Loucy (cell line): ENCODE measurements around the gene RNF182.

ENCODE experiments used
- H2AFZ ChIP-seq: fragments of 200-600 bp; sonication (generic); 2 replicates; pipeline ENCODE4 v1.6.0; 2016; ENCODE audit warnings: antibody characterized with exemption, mild to moderate bottlenecking, low read length, moderate library complexity
- H3F3A ChIP-seq: fragments of 200-600 bp; 2 replicates; pipeline ENCODE4 v1.6.0; 2016; ENCODE audit warnings: antibody characterized with exemption, low read depth, mild to moderate bottlenecking
- H3K27me3 ChIP-seq: fragments of 200-600 bp; sonication (generic); 2 replicates; pipeline ENCODE4 v1.6.1; 2014; ENCODE audit warnings: low read length, mild to moderate bottlenecking; ENCODE audit not compliant: insufficient read depth, poor library complexity, severe bottlenecking
- H3K36me3 ChIP-seq: fragments of 200-600 bp; sonication (generic); 2 replicates; pipeline ENCODE4 v1.6.1; 2016; ENCODE audit warnings: low read length; ENCODE audit not compliant: insufficient read depth
- H3K4me1 ChIP-seq: fragments of 200-600 bp; sonication (generic); 2 replicates; pipeline ENCODE4 v1.5.1; 2014; ENCODE audit warnings: low read length, mild to moderate bottlenecking; ENCODE audit not compliant: insufficient read depth, poor library complexity, severe bottlenecking
- H3K4me2 ChIP-seq: fragments of 200-600 bp; sonication (generic); 2 replicates; pipeline ENCODE4 v1.6.0; 2014; ENCODE audit warnings: antibody characterized with exemption, low read length, low read depth, mild to moderate bottlenecking; ENCODE audit not compliant: poor library complexity, severe bottlenecking
- H3K4me3 ChIP-seq: fragments of 200-600 bp; sonication (generic); 2 replicates; pipeline ENCODE4 v1.5.1; 2014; ENCODE audit warnings: low read length, mild to moderate bottlenecking, mixed read lengths; ENCODE audit not compliant: poor library complexity, severe bottlenecking
- H3K79me2 ChIP-seq: fragments of 200-600 bp; sonication (generic); 2 replicates; pipeline ENCODE4 v1.6.1; 2014; ENCODE audit warnings: low read length; ENCODE audit not compliant: insufficient read depth
- H3K9ac ChIP-seq: fragments of 200-600 bp; sonication (generic); 2 replicates; pipeline ENCODE4 v1.6.0; 2014; ENCODE audit warnings: mild to moderate bottlenecking, low read depth, low read length, moderate library complexity; ENCODE audit not compliant: poor library complexity, severe bottlenecking
- H3K9me2 ChIP-seq: fragments of 200-600 bp; sonication (generic); replicated peaks from 2 replicates; pipeline ENCODE4 v1.6.1; 2016; ENCODE audit warnings: low read depth, low read length, mixed read lengths
- H3K9me3 ChIP-seq: fragments of 200-600 bp; sonication (generic); 2 replicates; pipeline ENCODE4 v1.6.1; 2014; ENCODE audit warnings: mild to moderate bottlenecking, antibody characterized with exemption, low read length, low read depth; ENCODE audit not compliant: insufficient read depth
- H4K20me1 ChIP-seq: fragments of 200-600 bp; sonication (generic); 2 replicates; pipeline ENCODE4 v1.6.0; 2014; ENCODE audit warnings: antibody characterized with exemption, low read length, mild to moderate bottlenecking; ENCODE audit not compliant: insufficient read depth, poor library complexity, severe bottlenecking
- CTCF ChIP-seq: fragments of 200-600 bp; sonication (generic); conservative IDR thresholded peaks from 2 replicates; pipeline ENCODE4 v1.5.1; 2014; ENCODE audit warnings: mild to moderate bottlenecking, antibody characterized with exemption, low read length
- EZH2phosphoT487 ChIP-seq: fragments of 200-600 bp; IDR thresholded peaks from 2 replicates; pipeline ENCODE4 v1.6.1; 2018; ENCODE audit warnings: antibody characterized with exemption, mild to moderate bottlenecking, moderate library complexity, borderline replicate concordance

RNF182 gene

GRCh38 chr6:13992417-13993055 is 67.8 kb downstream of the RNF182 start:
- Histone ChIP-seq H3K36me3 (no peaks in the 10 kb centered on the region), H3K27me3 (peaks cover 11% of the 10 kb centered on the region), H3K79me2 (no peaks in the 10 kb centered on the region), H3K4me3 (no peak overlapping the region), H3K9me3 (no peaks in the 10 kb centered on the region), H3F3A (no peaks in the 10 kb centered on the region), H3K9me2 (no peaks in the 10 kb centered on the region), H2AFZ (no peak overlapping the region), H3K9ac (no peak overlapping the region), H3K4me1 (no peaks in the 10 kb centered on the region), H3K4me2 (no peak overlapping the region), H4K20me1 (no peaks in the 10 kb centered on the region)
- TF ChIP-seq EZH2phosphoT487: no peak

GRCh38 chr6:13993416-13993815 is 68.7 kb downstream of the RNF182 start:
- H3K79me2 ChIP-seq: no peaks in the 10 kb centered on the region
- H3K9me3 ChIP-seq: no peaks in the 10 kb centered on the region
- H3K9ac ChIP-seq: no peak overlapping the region
- no peak overlapping the region for H3K4me2 ChIP-seq
- H3F3A ChIP-seq: no peaks in the 10 kb centered on the region
- no peak overlapping the region for H2AFZ ChIP-seq
- H3K4me3 ChIP-seq: no peak overlapping the region
- H4K20me1 ChIP-seq: no peaks in the 10 kb centered on the region
- no peak for TF ChIP-seq EZH2phosphoT487
- TF ChIP-seq CTCF: no peak
- no peaks in the 10 kb centered on the region for H3K9me2 ChIP-seq
- H3K27me3 ChIP-seq: peaks cover 11% of the 10 kb centered on the region
- H3K36me3 ChIP-seq: no peaks in the 10 kb centered on the region
- no peaks in the 10 kb centered on the region for H3K4me1 ChIP-seq

GRCh38 chr6:13998356-13998755 is 73.6 kb downstream of the RNF182 start:
- Histone ChIP-seq H3K4me3 (no peak overlapping the region), H3K79me2 (no peaks in the 10 kb centered on the region), H4K20me1 (no peaks in the 10 kb centered on the region), H3K9ac (no peak overlapping the region), H3K27me3 (no peaks in the 10 kb centered on the region), H3K4me1 (no peaks in the 10 kb centered on the region), H3K4me2 (no peak overlapping the region), H2AFZ (no peak overlapping the region), H3K9me2 (no peaks in the 10 kb centered on the region), H3F3A (no peaks in the 10 kb centered on the region), H3K36me3 (no peaks in the 10 kb centered on the region), H3K9me3 (no peaks in the 10 kb centered on the region)
- TF ChIP-seq CTCF: no peak
- TF ChIP-seq EZH2phosphoT487: no peak

GRCh38 chr6:14000901-14001300 is 76.1 kb downstream of the RNF182 start:
- no peak overlapping the region for H3K4me2 ChIP-seq

More at GRCh38 chr6:14000901-14001300, 76.1 kb downstream of the RNF182 start:
- no peak overlapping the region for H3K4me3 ChIP-seq
- TF ChIP-seq EZH2phosphoT487 (no peak), CTCF (no peak)
- H3K36me3 ChIP-seq: no peaks in the 10 kb centered on the region
- H2AFZ ChIP-seq: no peak overlapping the region
- H3K27me3 ChIP-seq: no peaks in the 10 kb centered on the region
- no peaks in the 10 kb centered on the region for H3K9me2 ChIP-seq
- H3K4me1 ChIP-seq: no peaks in the 10 kb centered on the region
- H3K9ac ChIP-seq: no peak overlapping the region
- no peaks in the 10 kb centered on the region for H3K9me3 ChIP-seq
- no peaks in the 10 kb centered on the region for H3K79me2 ChIP-seq
- H4K20me1 ChIP-seq: no peaks in the 10 kb centered on the region
- H3F3A ChIP-seq: no peaks in the 10 kb centered on the region
